ENCODE data around the gene NSUN4. TPM values are rescaled to one million over a fixed set of nuclear protein-coding genes. Genes with fewer than 3 reads are reported as not detected.

The NSUN4 gene
- total and polyA plus RNA-seq, 7 experiments from 2014 or later = 10.2 to 30.7 (median 28.7) TPM

Other genes starting within 250 kb of the NSUN4 start
- gene PIK3R3, start 208.2 kb upstream of the NSUN4 start, total RNA-seq = 1 to 10 TPM in 1 of 5 experiments, under 1 TPM in 4; 0.16 to 3.0 (median 0.56) TPM
- under 1 TPM in 1 of 2 donors, not detected in 1; 0.03 TPM for gene PIK3R3, start 208.2 kb upstream of the NSUN4 start, polyA plus RNA-seq
- gene TSPAN1, start 165.7 kb upstream of the NSUN4 start, total RNA-seq = not detected
- not detected for gene TSPAN1, start 165.7 kb upstream of the NSUN4 start, polyA plus RNA-seq
- gene P3R3URF, start 164.3 kb upstream of the NSUN4 start, total RNA-seq = not detected
- gene P3R3URF, start 164.3 kb upstream of the NSUN4 start, polyA plus RNA-seq = not detected
- 10 to 100 TPM; 35.7 to 58.6 (median 41.9) TPM for gene POMGNT1, start 142.4 kb upstream of the NSUN4 start, total RNA-seq
- gene POMGNT1, start 142.4 kb upstream of the NSUN4 start, polyA plus RNA-seq = 10 to 100 TPM; 34.6 to 35.5 TPM
- gene LURAP1, start 137.5 kb upstream of the NSUN4 start, total RNA-seq = 1 to 10 TPM in 2 of 5 experiments, under 1 TPM in 3; 0.12 to 1.3 (median 0.20) TPM
- not detected for gene LURAP1, start 137.5 kb upstream of the NSUN4 start, polyA plus RNA-seq
- gene RAD54L, start 93.0 kb upstream of the NSUN4 start, total RNA-seq = 10 to 100 TPM in 1 of 5 experiments, 1 to 10 TPM in 3, under 1 TPM in 1; 0.94 to 31.9 (median 2.1) TPM
- 1 to 10 TPM in 1 of 2 donors, not detected in 1; 1.2 TPM for gene RAD54L, start 93.0 kb upstream of the NSUN4 start, polyA plus RNA-seq
- 10 to 100 TPM; 34.4 to 50.5 (median 37.2) TPM for gene LRRC41, start 37.2 kb upstream of the NSUN4 start, total RNA-seq
- gene LRRC41, start 37.2 kb upstream of the NSUN4 start, polyA plus RNA-seq = 10 to 100 TPM; 52.0 to 63.4 TPM
- gene UQCRH, start 37.1 kb upstream of the NSUN4 start, total RNA-seq = 100 to 1,000 TPM; 107 to 260 (median 127) TPM
- gene UQCRH, start 37.1 kb upstream of the NSUN4 start, polyA plus RNA-seq = 100 to 1,000 TPM; 303 to 332 TPM
- gene FAAH, start 53.5 kb downstream of the NSUN4 start, total RNA-seq = 10 to 100 TPM in 2 of 5 experiments, 1 to 10 TPM in 3; 3.8 to 17.1 (median 8.5) TPM
- 1 to 10 TPM; 1.6 to 4.3 TPM for gene FAAH, start 53.5 kb downstream of the NSUN4 start, polyA plus RNA-seq
- not detected for gene DMBX1, start 149.0 kb downstream of the NSUN4 start, total RNA-seq
- not detected for gene DMBX1, start 149.0 kb downstream of the NSUN4 start, polyA plus RNA-seq
- not detected for gene KNCN, start 210.8 kb downstream of the NSUN4 start, total RNA-seq
- gene KNCN, start 210.8 kb downstream of the NSUN4 start, polyA plus RNA-seq = not detected

Data from naive thymus-derived CD4-positive, alpha-beta T cell (primary cell).